Measurements from ENCODE around the gene CDK19.
"Not testable (repeated sequence)": the region's sequence is repeated elsewhere in the genome, so short reads cannot be mapped to it uniquely, and the experiment has no call there.

CDK19 gene

DNA sequence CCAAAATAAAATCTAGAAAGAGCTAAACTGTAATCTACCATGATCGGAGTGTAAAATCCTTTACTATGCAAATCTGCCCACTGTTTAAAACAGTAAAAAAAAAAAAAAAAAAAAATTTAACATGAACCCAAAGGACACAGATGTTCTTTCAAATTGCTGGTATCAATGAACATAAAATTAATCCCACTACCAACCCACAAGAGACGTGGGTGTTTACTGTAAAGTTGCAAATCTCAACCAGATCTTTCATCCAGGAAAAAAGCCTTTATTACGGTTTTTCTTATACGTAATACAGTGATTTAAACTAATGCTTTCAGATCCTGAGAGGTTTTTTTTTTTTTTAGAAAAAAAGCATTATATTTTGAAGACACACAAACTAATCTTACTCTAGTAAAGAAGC, 2.5 kb downstream of the CDK19 start:
- no peak for DNase-seq

DNA sequence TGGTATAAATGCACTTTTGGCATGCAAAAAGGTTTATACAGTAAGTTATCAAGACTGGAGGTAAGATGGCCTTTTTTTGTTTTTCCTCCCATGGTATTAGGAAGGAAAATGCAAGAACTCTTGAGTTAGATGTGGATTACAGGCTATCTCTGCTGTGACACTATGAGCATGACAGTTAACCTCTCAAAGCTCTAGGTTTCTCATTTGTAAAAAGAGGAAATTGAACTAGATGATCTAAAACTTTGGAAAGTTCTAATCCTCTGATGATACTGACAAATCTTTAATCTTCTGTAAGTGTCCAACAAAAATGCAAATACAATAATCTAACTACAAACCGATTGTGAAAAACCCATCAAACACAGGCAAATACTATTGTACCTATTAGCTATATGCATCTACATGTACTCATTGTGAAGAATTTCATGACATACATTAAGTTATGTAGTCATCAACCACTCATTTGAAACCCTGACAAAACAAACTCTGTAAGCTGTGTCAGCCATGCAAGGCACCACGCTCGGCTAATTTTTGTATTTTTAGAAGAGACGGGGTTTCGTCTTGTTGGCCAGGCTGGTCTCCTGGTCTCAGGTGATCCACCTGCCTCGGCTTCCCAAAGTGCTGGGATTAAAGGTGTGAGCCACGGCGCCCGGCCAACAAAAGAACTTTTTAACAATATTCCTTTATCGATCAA, 4.2 kb downstream of the CDK19 start:
- DNase-seq, result no peak

GRCh38 chr6:110809792-110810191, 5.5 kb downstream of the CDK19 start:
- no peak for DNase-seq

GRCh38 chr6:110802175-110802574, 13.1 kb downstream of the CDK19 start:
- not testable (repeated sequence) for DNase-seq

DNA sequence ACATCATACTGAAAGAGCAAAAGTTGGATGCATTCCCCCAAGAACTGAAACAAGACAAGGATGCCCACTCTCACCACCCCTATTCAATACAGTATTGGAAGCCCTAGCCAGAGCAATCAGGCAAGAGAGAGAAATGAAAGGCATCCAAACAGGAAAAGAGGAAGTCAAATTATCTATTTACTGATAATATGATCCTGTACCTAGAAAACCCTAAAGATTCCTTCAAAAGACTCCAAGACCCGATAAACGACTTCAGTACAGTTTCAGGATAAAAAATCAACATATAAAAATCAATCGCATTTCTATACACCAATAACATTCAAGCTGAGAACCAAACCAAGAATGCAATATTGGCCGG, 14.5 kb downstream of the CDK19 start:
- DNase-seq, result no peak

GRCh38 chr6:110800196-110800838, 15.0 kb downstream of the CDK19 start:
- no peak for DNase-seq

DNA sequence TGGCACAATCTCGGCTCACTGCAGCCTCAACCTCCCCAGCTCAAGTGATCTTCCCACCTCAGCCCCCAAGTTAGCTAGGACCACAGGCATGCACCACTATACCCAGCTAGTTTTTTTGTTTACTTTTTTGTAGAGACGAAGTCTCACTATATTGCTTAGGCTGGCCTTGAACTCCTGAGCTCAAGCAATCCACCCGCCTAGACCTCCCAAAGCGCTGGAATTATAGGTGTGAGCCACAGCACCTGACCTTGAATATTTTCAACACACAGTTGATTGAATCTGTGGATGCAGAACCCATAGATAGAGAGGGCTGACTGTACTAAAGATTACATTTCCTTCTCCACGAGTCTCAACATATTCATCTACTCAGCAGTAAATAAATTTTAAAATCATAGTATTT, 15.6 kb downstream of the CDK19 start:
- DNase-seq, result no peak

DNA sequence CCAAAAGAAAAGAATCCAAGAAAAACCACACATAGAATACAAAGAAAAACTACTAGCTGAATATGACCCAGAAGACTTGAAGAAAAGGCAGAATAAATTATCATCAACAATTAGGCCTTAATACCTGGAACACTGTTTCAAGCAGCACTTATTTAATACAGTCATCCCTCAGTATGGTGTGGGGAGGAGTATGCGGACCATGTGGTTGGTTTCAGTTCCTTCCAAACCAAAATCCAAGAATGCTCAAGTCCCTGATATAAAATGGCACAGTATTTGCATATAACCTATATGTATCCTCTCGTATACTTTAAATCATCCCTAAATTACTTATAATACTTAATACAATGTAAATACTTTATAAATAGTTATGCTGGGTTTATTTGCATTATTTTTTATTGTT, 16.1 kb downstream of the CDK19 start:
- DNase-seq, result no peak

- no peak for DNase-seq
Observed at GRCh38 chr6:110795271-110795670, 20.0 kb downstream of the CDK19 start.

GRCh38 chr6:110786696-110787095, 28.6 kb downstream of the CDK19 start:
- no peak for DNase-seq

- no peak for DNase-seq
Observed at GRCh38 chr6:110786271-110786670, 29.0 kb downstream of the CDK19 start.

DNA sequence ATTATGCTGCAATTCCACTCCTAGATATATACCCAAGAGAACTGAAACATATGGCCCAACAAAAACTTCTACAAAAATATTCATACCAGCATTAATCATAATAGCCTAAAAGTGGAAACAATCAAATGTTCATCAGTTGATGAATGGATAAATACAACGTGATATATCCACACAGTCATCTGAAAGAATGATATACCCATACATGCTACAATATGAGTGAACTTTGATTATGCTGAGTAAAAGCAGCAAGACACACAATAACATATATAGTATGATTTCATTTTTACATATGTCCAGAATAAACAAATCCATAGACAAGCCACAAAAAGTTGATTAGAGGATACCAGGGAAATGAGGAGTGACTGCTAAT, 30.7 kb downstream of the CDK19 start:
- DNase-seq, result no peak

DNA sequence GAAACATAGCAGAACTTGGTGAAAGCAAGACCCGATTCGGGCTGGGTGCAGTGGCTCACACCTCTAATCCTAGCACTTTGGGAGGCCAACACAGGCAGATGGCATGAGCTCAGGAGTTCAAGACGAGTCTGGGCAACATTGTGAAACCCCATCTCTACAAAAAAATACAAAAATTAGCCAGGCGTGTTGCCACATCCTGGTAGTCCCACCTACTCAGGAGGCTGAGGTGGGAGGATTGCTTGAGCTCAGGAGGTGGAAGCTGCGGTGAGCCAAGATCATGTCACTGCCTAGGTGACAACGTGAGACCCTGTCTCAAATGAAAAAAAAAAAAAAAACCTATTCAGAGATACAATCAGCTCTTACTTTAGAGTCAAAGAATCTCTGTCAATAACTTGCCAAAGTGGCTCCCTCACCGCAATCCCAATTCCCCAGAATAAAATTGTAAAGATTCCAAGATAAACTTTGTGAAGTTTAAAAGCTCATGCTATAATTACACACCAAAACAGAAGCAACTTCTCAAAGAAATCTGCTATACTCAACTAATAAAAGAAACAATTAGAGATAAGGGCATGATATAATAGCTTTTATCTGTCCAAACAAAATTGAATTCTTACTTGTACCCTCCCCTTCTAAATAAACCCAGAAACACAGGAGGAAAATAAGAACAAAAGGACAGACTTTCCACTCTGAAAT, 33.6 kb downstream of the CDK19 start:
- no peak for DNase-seq

- no peak for DNase-seq
Observed at GRCh38 chr6:110778333-110778732, 36.9 kb downstream of the CDK19 start.

- no peak for DNase-seq
Observed at GRCh38 chr6:110777636-110778035, 37.6 kb downstream of the CDK19 start.

DNA sequence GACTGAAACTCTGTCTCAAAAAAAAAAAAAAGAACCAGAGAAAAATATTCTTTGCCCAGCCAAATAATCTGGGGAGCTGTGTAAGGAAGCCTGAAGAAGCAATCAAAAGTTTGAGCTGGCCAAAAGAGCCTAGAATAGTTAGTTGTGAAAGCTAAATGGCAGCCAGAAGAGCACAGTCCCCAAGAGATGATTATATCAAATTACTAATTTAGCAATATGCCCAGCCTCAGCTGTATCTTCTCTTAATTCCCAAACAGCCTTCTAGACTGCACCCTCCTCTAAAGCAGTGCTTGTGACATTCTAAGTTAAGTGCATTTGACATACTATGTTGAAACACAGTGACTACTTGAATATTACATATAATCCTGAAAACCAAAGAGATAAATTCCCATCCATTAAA, 38.9 kb downstream of the CDK19 start:
- DNase-seq, result no peak

DNA sequence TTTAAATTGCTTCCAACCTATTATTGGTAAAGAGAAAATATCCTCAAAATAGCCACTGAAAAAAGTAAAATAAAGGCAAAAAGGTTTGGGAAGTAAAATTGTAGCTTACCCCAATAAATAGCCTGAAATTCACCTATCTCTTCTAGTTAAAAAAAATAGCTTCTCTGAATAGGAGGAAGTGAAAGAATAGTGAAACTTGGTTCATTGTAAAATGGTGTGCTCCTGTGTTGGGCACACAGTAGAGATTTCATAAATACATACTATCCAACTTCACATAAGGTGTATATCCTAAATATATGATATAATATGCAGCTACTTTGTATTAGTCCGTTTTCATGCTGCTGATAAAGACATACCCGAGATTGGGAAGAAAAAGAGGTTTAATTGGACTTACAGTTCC, 45.3 kb downstream of the CDK19 start:
- no peak for DNase-seq

DNA sequence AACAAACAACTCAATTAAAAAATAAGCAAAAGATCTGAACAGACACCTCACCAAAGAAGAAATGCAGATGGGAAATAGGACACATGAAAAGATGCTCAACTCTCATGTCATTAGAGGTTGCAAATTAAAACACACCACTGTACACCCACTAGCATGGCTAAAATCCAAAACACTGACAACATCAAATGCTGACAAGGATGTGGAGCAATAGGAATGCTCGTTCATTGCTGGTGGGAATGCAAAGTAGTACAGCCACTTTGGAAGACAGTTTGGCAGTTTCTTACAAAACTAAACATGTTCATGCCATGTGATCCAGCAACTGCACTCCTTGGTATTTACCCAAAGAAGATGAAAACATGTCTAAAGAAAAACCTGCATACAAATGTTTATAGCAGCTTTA, 47.2 kb downstream of the CDK19 start:
- DNase-seq, result no peak

GRCh38 chr6:110761371-110761770, 53.9 kb downstream of the CDK19 start:
- no peak for DNase-seq

- no peak for DNase-seq
Observed at GRCh38 chr6:110760589-110760988, 54.7 kb downstream of the CDK19 start.

DNA sequence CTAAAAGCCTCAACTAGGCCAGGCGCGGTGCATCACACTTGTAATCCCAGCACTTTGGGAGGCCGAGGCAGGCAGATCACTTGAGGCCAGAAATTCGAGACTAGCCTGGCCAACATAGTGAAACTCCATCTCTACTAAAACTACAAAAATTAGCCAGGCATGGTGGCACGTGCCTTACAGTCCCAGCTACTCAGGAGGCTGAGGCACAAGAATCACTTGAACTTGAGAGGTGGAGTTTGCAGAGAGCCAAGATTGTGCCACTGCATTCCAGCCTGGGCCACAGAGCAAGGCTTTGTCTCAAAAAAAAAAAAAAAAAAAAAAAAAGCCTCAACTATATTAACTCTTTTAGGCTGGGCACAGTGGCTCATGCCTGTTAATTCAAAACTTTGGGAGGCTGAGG, 55.2 kb downstream of the CDK19 start:
- DNase-seq, result not testable (repeated sequence)

DNA sequence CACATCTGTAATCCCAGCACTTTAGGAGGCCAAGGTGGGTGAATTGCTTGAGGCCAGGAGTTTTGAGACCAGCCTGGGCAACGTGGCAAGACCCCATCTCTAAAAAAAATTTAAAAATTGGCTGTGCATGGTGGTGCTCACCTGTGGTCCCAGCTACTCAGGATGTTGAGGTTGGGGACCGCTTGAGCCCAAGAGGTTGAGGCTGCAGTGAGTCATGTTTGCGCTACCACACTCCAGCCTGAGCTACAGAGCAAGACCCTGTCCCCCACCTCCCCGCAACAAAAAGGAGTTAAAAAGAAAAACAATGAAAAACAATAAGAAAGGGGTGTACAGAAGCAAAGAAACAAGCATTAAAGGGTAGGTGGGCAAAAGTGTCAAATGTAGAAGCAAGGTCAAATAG, 57.3 kb downstream of the CDK19 start:
- no peak for DNase-seq

- DNase-seq, result no peak
Observed at GRCh38 chr6:110756817-110757216, 58.5 kb downstream of the CDK19 start.

- DNase-seq, result no peak
Observed at GRCh38 chr6:110755411-110755834, 59.8 kb downstream of the CDK19 start.
